ENCODE results near the gene CDH12.

Gene CDH12

GRCh38 chr5:22514231-22514630, 338.9 kb downstream of the CDH12 start:
- no peak for ATAC-seq
- TF ChIP-seq GLIS3 (CRISPR knock-in tag; IDR thresholded peaks at IDR 0.05): no peak
- TF ChIP-seq, protein P1, sequence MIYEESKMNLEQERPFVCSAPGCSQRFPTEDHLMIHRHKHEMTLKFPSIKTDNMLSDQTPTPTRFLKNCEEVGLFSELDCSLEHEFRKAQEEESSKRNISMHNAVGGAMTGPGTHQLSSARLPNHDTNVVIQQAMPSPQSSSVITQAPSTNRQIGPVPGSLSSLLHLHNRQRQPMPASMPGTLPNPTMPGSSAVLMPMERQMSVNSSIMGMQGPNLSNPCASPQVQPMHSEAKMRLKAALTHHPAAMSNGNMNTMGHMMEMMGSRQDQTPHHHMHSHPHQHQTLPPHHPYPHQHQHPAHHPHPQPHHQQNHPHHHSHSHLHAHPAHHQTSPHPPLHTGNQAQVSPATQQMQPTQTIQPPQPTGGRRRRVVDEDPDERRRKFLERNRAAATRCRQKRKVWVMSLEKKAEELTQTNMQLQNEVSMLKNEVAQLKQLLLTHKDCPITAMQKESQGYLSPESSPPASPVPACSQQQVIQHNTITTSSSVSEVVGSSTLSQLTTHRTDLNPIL (CRISPR knock-in tag; IDR thresholded peaks at IDR 0.05; ENCODE audit: low read depth): no peak
- TF ChIP-seq ARNTL (CRISPR knock-in tag; IDR thresholded peaks at IDR 0.05; ENCODE audit: borderline replicate concordance, low read depth): no peak

DNA sequence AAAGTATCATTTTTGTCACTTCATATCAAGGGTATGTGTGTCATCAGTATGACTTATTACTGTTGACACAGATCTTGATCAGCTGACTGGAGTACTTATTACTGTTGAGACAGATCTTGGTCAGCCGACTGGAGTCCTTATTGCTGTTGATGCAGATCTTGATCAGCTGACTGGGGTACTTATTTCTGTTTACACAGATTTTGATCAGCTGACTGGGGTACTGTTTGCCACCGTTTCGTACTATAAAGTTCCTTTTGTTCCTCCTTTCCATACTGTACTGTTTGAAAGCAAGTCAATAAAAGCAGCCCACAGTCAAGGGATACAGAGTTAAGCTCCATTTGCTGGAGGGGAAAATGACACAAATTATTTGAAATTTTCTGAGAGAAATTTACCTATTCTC, 347.3 kb downstream of the CDH12 start:
- ATAC-seq: no peak
- no peak for TF ChIP-seq ZC3H10 (CRISPR knock-in tag; IDR thresholded peaks at IDR 0.05)
- no peak for TF ChIP-seq ZFP30 (CRISPR knock-in tag; IDR thresholded peaks at IDR 0.05)
- TF ChIP-seq, protein P1 (CRISPR knock-in tag; IDR thresholded peaks at IDR 0.05; ENCODE audit: low read depth): no peak
- no peak for TF ChIP-seq BACH2 (CRISPR knock-in tag; IDR thresholded peaks at IDR 0.05; ENCODE audit: borderline replicate concordance)
- TF ChIP-seq PATZ1 (CRISPR knock-in tag; IDR thresholded peaks at IDR 0.05; ENCODE audit: borderline replicate concordance): no peak
- no peak for TF ChIP-seq RARB (CRISPR knock-in tag; IDR thresholded peaks at IDR 0.05)
- no peak for TF ChIP-seq GLIS3 (CRISPR knock-in tag; IDR thresholded peaks at IDR 0.05)
- no peak for TF ChIP-seq ISL1 (CRISPR knock-in tag; IDR thresholded peaks at IDR 0.05)
- TF ChIP-seq ARNTL (CRISPR knock-in tag; IDR thresholded peaks at IDR 0.05; ENCODE audit: borderline replicate concordance, low read depth): no peak
- TF ChIP-seq ZFP3 (CRISPR knock-in tag; IDR thresholded peaks at IDR 0.05): no peak
- TF ChIP-seq TOX (CRISPR knock-in tag; IDR thresholded peaks at IDR 0.05; ENCODE audit: borderline replicate concordance): no peak
- no peak for TF ChIP-seq ZNF565 (CRISPR knock-in tag; conservative IDR thresholded peaks at IDR 0.05; ENCODE audit: low read depth)
- no peak for TF ChIP-seq CSDC2 (CRISPR knock-in tag; IDR thresholded peaks at IDR 0.05)
- TF ChIP-seq, protein P2, sequence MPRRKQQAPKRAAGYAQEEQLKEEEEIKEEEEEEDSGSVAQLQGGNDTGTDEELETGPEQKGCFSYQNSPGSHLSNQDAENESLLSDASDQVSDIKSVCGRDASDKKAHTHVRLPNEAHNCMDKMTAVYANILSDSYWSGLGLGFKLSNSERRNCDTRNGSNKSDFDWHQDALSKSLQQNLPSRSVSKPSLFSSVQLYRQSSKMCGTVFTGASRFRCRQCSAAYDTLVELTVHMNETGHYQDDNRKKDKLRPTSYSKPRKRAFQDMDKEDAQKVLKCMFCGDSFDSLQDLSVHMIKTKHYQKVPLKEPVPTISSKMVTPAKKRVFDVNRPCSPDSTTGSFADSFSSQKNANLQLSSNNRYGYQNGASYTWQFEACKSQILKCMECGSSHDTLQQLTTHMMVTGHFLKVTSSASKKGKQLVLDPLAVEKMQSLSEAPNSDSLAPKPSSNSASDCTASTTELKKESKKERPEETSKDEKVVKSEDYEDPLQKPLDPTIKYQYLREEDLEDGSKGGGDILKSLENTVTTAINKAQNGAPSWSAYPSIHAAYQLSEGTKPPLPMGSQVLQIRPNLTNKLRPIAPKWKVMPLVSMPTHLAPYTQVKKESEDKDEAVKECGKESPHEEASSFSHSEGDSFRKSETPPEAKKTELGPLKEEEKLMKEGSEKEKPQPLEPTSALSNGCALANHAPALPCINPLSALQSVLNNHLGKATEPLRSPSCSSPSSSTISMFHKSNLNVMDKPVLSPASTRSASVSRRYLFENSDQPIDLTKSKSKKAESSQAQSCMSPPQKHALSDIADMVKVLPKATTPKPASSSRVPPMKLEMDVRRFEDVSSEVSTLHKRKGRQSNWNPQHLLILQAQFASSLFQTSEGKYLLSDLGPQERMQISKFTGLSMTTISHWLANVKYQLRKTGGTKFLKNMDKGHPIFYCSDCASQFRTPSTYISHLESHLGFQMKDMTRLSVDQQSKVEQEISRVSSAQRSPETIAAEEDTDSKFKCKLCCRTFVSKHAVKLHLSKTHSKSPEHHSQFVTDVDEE (CRISPR knock-in tag; IDR thresholded peaks at IDR 0.05): no peak
- no peak for TF ChIP-seq ESRRG (CRISPR knock-in tag; IDR thresholded peaks at IDR 0.05)
- TF ChIP-seq ZNF8 (CRISPR knock-in tag; IDR thresholded peaks at IDR 0.05): no peak
- TF ChIP-seq SNAI2 (CRISPR knock-in tag; IDR thresholded peaks at IDR 0.05): no peak
- no peak for TF ChIP-seq PPARA (CRISPR knock-in tag; IDR thresholded peaks at IDR 0.05; ENCODE audit: borderline replicate concordance)
- TF ChIP-seq ZNF70 (CRISPR knock-in tag; IDR thresholded peaks at IDR 0.05): no peak
- no peak for TF ChIP-seq CSRNP3 (CRISPR knock-in tag; IDR thresholded peaks at IDR 0.05)

GRCh38 chr5:22504411-22504810, 348.7 kb downstream of the CDH12 start:
- ATAC-seq: no peak
- TF ChIP-seq OSR1 (CRISPR knock-in tag; IDR thresholded peaks at IDR 0.05) (no peak), GLIS3 (CRISPR knock-in tag; IDR thresholded peaks at IDR 0.05) (no peak), CSDC2 (CRISPR knock-in tag; IDR thresholded peaks at IDR 0.05) (no peak), ZNF8 (CRISPR knock-in tag; IDR thresholded peaks at IDR 0.05) (no peak), ISL1 (CRISPR knock-in tag; IDR thresholded peaks at IDR 0.05) (no peak), ZNF565 (CRISPR knock-in tag; conservative IDR thresholded peaks at IDR 0.05; ENCODE audit: low read depth) (no peak), PATZ1 (CRISPR knock-in tag; IDR thresholded peaks at IDR 0.05; ENCODE audit: borderline replicate concordance) (no peak), ZC3H10 (CRISPR knock-in tag; IDR thresholded peaks at IDR 0.05) (no peak), ZNF70 (CRISPR knock-in tag; IDR thresholded peaks at IDR 0.05) (no peak), BACH2 (CRISPR knock-in tag; IDR thresholded peaks at IDR 0.05; ENCODE audit: borderline replicate concordance) (no peak), RARB (CRISPR knock-in tag; IDR thresholded peaks at IDR 0.05) (no peak), TOX (CRISPR knock-in tag; IDR thresholded peaks at IDR 0.05; ENCODE audit: borderline replicate concordance) (no peak), ARNTL (CRISPR knock-in tag; IDR thresholded peaks at IDR 0.05; ENCODE audit: borderline replicate concordance, low read depth) (no peak), CSRNP3 (CRISPR knock-in tag; IDR thresholded peaks at IDR 0.05) (no peak), SNAI2 (CRISPR knock-in tag; IDR thresholded peaks at IDR 0.05) (no peak)
- TF ChIP-seq, protein P2 (CRISPR knock-in tag; IDR thresholded peaks at IDR 0.05): no peak
